Transverse colon (tissue), 4 donors: ENCODE data around the gene RIMS3. TPM values are rescaled to one million over a fixed set of nuclear protein-coding genes. Genes with fewer than 3 reads are reported as not detected.

ENCODE experiments used
- DNase-seq: peaks from one replicate; pipeline ENCODE4 v3.0.0-alpha.2; 2019
- H3K27ac ChIP-seq, 4 donors: fragments of 200-600 bp; sonication (generic); 2 replicates each; pipeline ENCODE4 v1.5.1; 2016 to 2018; ENCODE audit warnings: inconsistent platforms in 4 of 4
- H3K27me3 ChIP-seq: fragments of 200-600 bp; sonication (generic); 2 replicates; pipeline ENCODE4 v1.5.1; 2017; ENCODE audit warnings: inconsistent platforms
- H3K36me3 ChIP-seq, 4 donors: fragments of 200-600 bp; sonication (generic); 2 replicates each; pipeline ENCODE4 v1.5.1; 2017 to 2019; ENCODE audit warnings: inconsistent platforms in 4 of 4
- H3K4me1 ChIP-seq, 4 donors: fragments of 200-600 bp; sonication (generic); 2 replicates each; pipeline ENCODE4 v1.5.1; 2017 to 2020; ENCODE audit warnings: inconsistent platforms in 4 of 4
- H3K4me3 ChIP-seq, 4 donors: fragments of 200-600 bp; sonication (generic); 1 replicate in 1 of 4; 2 replicates in 3 of 4; pipeline versions ENCODE4 v1.5.1 to v1.6.1; 2017 to 2019; ENCODE audit warnings: inconsistent platforms in 4 of 4
- H3K9me3 ChIP-seq, 2 donors: fragments of 200-600 bp; sonication (generic); 2 replicates each; pipeline ENCODE4 v1.5.1; 2017 to 2019; ENCODE audit warnings: inconsistent platforms in 2 of 2
- EP300 ChIP-seq: sonication (generic); formaldehyde crosslinking; IDR thresholded peaks from one replicate; pipeline ENCODE4 v1.6.1; 2017; ENCODE audit warnings: antibody characterized with exemption, low read depth
- POLR2A ChIP-seq: fragments of 450-650 bp; IDR thresholded peaks from one replicate; pipeline ENCODE4 v1.6.1; 2016; ENCODE audit warnings: antibody characterized with exemption, mild to moderate bottlenecking, moderate library complexity
- POLR2AphosphoS5 ChIP-seq, 3 donors: sonication (generic); formaldehyde crosslinking; IDR thresholded peaks; one replicate each; pipeline ENCODE4 v1.6.1; 2016; ENCODE audit warnings: antibody characterized with exemption in 3 of 3
- WGBS, 2 donors: methylation state at CpG; one replicate each; pipeline ENCODE4 v1.1.5; 2018; ENCODE audit warnings: low coverage in 1 of 2; 5-methylcytosine and 5-hydroxymethylcytosine counted together
- in situ Hi-C, 4 donors: fragments of 200-750 bp; cut with MboI; loops; one replicate each; pipeline versions ENCODE4 v1.15.0 to v1.15.1; 2017; ENCODE audit warnings: low sequenced_read_pairs in 3 of 4, low pct_ligation_motif_present in 1 of 4, low pct_unique_long_range_greater_than_20kb in 1 of 4
- intact Hi-C: fragments of 100-400 bp; cut with DNase I; formaldehyde crosslinking; loops from one replicate; pipeline ENCODE4 v1.15.1; 2023; ENCODE audit warnings: low total_unique reads
- total RNA-seq, 4 donors: library from RNA; depleted of rRNA; stranded (reverse); fragments of >200 nt; gene quantifications; one replicate each; pipeline ENCODE4 v1.1.0, GENCODE V29; 2016
- TF ChIP-seq, protein P1 (sequence below), 5 experiments: fragments of 200-600 bp in 3 of 5; fragments of 450-650 bp in 2 of 5; sonication (generic) in 3 of 5; IDR thresholded peaks; 1 replicate in 2 of 5; 2 replicates in 3 of 5; pipeline ENCODE4 v1.5.1; 2016 to 2017; ENCODE audit warnings: antibody characterized with exemption in 5 of 5, inconsistent platforms in 3 of 5, mild to moderate bottlenecking in 2 of 5, moderate library complexity in 1 of 5

The RIMS3 gene
- total RNA-seq, 4 donors from 2014 or later = 1.9 to 14.7 (median 5.4) TPM

DNA sequence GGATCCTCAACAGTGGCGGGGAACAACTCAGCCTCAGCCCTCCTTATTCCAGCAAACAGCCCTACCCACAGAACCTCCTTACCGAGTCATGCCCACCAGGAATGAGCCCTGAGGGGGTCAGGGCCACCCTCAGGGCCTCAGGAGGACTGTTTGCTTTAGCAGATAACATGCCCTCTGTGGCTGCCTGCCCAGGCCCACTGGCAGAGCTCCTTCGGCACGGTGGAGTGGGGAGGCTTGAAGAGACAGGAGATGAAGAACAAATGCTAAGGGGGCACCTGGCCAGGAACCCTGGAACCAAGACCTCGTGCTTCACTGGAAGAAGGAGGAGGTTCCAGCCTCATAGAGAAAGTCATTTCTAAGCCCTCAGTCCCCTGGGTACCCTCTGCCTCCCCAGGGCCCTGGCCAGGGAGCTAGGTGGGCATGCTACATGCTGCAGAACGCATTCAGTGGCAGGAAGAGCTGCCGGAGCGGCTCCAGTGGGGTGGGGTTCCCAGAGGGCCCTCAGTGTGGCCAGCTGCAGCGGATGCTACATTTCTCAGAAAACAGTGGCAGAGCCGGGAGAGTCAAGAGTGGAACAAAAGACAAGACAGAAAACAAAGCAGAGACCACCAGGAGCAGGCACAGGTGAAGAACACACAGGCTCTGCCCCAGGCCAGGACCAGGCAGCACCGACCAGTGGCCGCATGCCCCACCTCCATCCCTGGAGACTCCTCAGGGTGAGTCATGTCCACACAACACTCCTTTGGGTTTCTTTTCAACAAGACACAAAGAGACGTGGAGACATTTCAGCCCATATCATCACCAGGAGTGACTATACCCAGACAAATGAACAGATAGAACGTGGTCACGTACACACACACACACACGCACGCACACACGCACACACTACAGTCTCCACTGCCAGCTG is 39.8 kb downstream of the RIMS3 start:
- Histone ChIP-seq H3K27ac (no peak overlapping the region), H3K36me3 (no peaks in the 10 kb centered on the region), H3K9me3 (no peaks in the 10 kb centered on the region), H3K4me1 (peaks cover 0 to 17% (median 15%) of the 10 kb centered on the region in 4 donors), H3K4me3 (no peak overlapping the region), H3K27me3 (no peaks in the 10 kb centered on the region)
- intact Hi-C loops = loop anchor here (10.0 kb wide), 1 partner anchor 329 kb away; no protein-coding TSS in a partner anchor
- in situ Hi-C loops = no loop called here
- 78% methylated on average over 18 of the region's 18 CpGs; no CpG with 5 or more reads in 1 of the 2 donors for WGBS, 2 donors
- DNase-seq = no peak
- TF ChIP-seq EP300 (no peak), POLR2A (no peak), POLR2AphosphoS5 (IDR thresholded peaks at IDR 0.05) (no peak)
- TF ChIP-seq, protein P1, sequence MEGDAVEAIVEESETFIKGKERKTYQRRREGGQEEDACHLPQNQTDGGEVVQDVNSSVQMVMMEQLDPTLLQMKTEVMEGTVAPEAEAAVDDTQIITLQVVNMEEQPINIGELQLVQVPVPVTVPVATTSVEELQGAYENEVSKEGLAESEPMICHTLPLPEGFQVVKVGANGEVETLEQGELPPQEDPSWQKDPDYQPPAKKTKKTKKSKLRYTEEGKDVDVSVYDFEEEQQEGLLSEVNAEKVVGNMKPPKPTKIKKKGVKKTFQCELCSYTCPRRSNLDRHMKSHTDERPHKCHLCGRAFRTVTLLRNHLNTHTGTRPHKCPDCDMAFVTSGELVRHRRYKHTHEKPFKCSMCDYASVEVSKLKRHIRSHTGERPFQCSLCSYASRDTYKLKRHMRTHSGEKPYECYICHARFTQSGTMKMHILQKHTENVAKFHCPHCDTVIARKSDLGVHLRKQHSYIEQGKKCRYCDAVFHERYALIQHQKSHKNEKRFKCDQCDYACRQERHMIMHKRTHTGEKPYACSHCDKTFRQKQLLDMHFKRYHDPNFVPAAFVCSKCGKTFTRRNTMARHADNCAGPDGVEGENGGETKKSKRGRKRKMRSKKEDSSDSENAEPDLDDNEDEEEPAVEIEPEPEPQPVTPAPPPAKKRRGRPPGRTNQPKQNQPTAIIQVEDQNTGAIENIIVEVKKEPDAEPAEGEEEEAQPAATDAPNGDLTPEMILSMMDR (IDR thresholded peaks at IDR 0.05) = no peak

DNA sequence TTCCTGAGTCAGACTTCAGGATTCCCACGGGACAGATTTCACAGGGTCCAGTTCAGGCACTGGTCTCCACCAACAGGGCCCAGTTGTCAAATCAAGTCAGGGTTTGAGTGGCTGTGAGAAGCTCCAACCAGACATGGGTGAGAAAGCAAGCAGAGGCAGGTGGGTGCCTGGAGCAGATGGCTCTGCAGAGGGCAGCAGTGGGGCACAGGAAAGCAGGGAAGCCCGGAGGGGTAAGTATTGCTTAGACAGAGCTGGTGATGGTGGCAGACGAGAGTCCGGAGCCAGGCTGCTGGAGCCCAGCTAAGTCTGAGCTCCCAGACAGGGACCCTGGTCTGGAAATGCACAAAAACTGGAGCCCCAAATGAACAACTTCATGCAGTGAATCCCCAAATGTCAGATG is 40.4 kb downstream of the RIMS3 start:
- WGBS, 2 donors = 20 to 42% methylated on average over 2 to 4 of the region's 4 CpGs
- TF ChIP-seq EP300 (no peak), POLR2A (no peak), POLR2AphosphoS5 (IDR thresholded peaks at IDR 0.05) (no peak)
- TF ChIP-seq, protein P1 (IDR thresholded peaks at IDR 0.05) = peak in 4 of 5 experiments; percentile 40 to 55 (median 48)
- intact Hi-C loops (loop anchor here (10.0 kb wide), 1 partner anchor 330 kb away; no protein-coding TSS in a partner anchor), in situ Hi-C loops (no loop called here)
- Histone ChIP-seq H3K36me3 (no peaks in the 10 kb centered on the region), H3K4me1 (peaks cover 0 to 17% (median 15%) of the 10 kb centered on the region in 4 donors), H3K27me3 (no peaks in the 10 kb centered on the region), H3K27ac (no peak overlapping the region), H3K9me3 (no peaks in the 10 kb centered on the region), H3K4me3 (no peak overlapping the region)
- peak; percentile 55 for DNase-seq

DNA sequence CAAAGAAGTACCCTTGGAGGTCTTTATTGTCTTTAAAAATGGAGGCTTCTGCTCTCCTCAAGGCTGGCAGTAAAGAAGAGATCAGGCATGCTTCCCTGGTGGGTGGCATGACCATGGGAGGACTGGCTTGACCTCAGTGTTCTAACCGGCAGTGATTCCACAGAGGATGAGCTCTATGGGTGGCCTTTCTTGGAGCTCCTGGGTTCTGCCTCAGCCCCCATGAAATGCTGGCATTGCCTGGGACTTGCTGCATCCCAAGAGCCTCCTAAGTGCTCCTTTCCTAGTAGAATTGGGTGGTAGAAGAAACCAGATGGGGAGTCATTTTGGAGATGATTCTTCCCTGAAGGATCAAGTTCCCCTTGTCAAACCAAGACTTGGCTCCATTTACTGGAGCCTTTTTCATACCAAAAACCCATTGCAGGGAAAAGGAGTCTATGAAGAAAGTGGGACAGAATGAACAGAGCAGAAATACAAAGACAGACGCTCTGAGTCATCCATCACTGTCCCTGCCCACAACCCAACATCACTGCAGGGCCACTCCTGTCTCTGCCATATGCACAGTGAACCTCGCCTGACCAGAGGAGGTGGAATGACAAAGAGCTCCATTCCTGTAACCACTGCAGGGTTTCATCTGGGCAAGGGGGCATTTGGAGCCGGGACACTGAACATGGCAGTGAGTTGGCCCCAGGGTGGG is 42.4 kb downstream of the RIMS3 start:
- Histone ChIP-seq H3K4me1 (peaks cover 0 to 7% (median 4%) of the 10 kb centered on the region in 4 donors), H3K27me3 (no peaks in the 10 kb centered on the region), H3K27ac (no peak overlapping the region), H3K9me3 (no peaks in the 10 kb centered on the region), H3K36me3 (no peaks in the 10 kb centered on the region), H3K4me3 (no peak overlapping the region)
- intact Hi-C loops = loop anchor here (10.0 kb wide), 1 partner anchor 332 kb away; no protein-coding TSS in a partner anchor
- no peak for DNase-seq
- WGBS, 2 donors = 88% methylated on average over 4 of the region's 4 CpGs; no CpG with 5 or more reads in 1 of the 2 donors
- no peak for TF ChIP-seq POLR2AphosphoS5 (IDR thresholded peaks at IDR 0.05)
- no peak for TF ChIP-seq POLR2A
- TF ChIP-seq, protein P1 (IDR thresholded peaks at IDR 0.05) = no peak
- TF ChIP-seq EP300 = no peak
- in situ Hi-C loops = loop anchor here in 2 of 4 donors (25.0 kb wide), 2 partner anchors 214 to 339 kb away; no protein-coding TSS in a partner anchor
